Pancreas (tissue), 10 donors: Measurements from ENCODE around the gene COTL1. TPM values are rescaled to one million over a fixed set of nuclear protein-coding genes. Genes with fewer than 3 reads are reported as not detected.

ENCODE experiments used
- ATAC-seq, 4 donors: fragments of 200-7000 bp; cut with Tn5 transposase; one replicate each; pipeline versions ENCODE4 v1.8.0 to v1.9.1; 2020; ENCODE audit warnings: mild to moderate bottlenecking in 4 of 4, moderate library complexity in 4 of 4
- DNase-seq, 6 donors: peaks; one replicate each; pipeline ENCODE4 v3.0.0-alpha.2; 2020
- FAIRE-seq: peaks from 2 replicates; lab custom pipeline; 2012; peaks lifted over from hg19 to GRCh38; lab: Jason Lieb, UNC
- H3K27ac ChIP-seq, 4 donors: fragments of 200-600 bp; sonication (generic); 1 replicate in 3 of 4; 2 replicates in 1 of 4; pipeline versions ENCODE4 v1.5.0 to v1.8.0; 2020
- H3K27me3 ChIP-seq, 4 donors: fragments of 200-600 bp; one replicate each; pipeline ENCODE4 v1.8.0; 2021
- H3K36me3 ChIP-seq, 3 donors: fragments of 200-600 bp; sonication (generic) in 1 of 3; one replicate each; pipeline versions ENCODE4 v1.5.0 to v1.8.0; 2020 to 2021
- H3K4me1 ChIP-seq, 3 donors: fragments of 200-600 bp; one replicate each; pipeline ENCODE4 v1.8.0; 2021
- H3K4me3 ChIP-seq, 4 donors: fragments of 200-600 bp; sonication (generic) in 2 of 4; one replicate each; pipeline versions ENCODE4 v1.5.0 to v1.8.0; 2020 to 2021
- H3K9me3 ChIP-seq, 4 donors: fragments of 200-600 bp; one replicate each; pipeline ENCODE4 v1.8.0; 2021
- WGBS, 2 donors: extraction: QIAGEN DNeasy Blood & Tissue Kit; methylation state at CpG; one replicate each; pipeline ENCODE4 v1.1.7; 2013; 5-methylcytosine and 5-hydroxymethylcytosine counted together
- intact Hi-C, 3 donors: fragments of 100-400 bp; cut with DNase I; formaldehyde crosslinking; loops; one replicate each; pipeline versions ENCODE4 v1.11.1 to v1.14.2; 2022
- polyA plus RNA-seq, 2 donors: library from polyadenylated mRNA; stranded (reverse); fragments of 200-250 nt; gene quantifications; one replicate each; pipeline ENCODE4 v1.2.3, GENCODE V29; 2013
- total RNA-seq, 6 donors: library from RNA; stranded (reverse); fragmentation: NEBNext Ultra II Directional in 4 of 6; extraction: Animal tissue kit (Norgen Biotek cat#: 25700) in 4 of 6; gene quantifications; one replicate each; pipeline versions ENCODE4 v1.2.1 to v1.2.4, GENCODE V29; 2021 to 2023
- TF ChIP-seq, protein P1 (sequence below), 4 donors: fragments of 200-600 bp; sonication (generic) in 3 of 4; IDR thresholded peaks; one replicate each; pipeline versions ENCODE4 v1.5.0 to v1.8.0; 2021; ENCODE audit warnings: antibody characterized with exemption in 4 of 4
- donor health status: healthy with polysubstance abuse.
- donor health status: DM: no; HTN: no; CAD: no; lungs with moderate emphysema.
- donor health status: DM: no; HTN: no; CAD: no.
- donor health status: control.
- donor health status: control.
- donor health status: Bipolar disorder and iron deficiency.
- donor health status: DM: yes; HTN: yes; CAD: no.
- donor health status: DM: no; HTN: no; CAD: no.
- donor health status: DM: no; HTN: no; CAD: no.
- donor health status: DM: yes; HTN: yes; CAD: no.

Gene COTL1
- total and polyA plus RNA-seq, 8 donors: 6.8 to 44.3 (median 19.1) TPM

DNA sequence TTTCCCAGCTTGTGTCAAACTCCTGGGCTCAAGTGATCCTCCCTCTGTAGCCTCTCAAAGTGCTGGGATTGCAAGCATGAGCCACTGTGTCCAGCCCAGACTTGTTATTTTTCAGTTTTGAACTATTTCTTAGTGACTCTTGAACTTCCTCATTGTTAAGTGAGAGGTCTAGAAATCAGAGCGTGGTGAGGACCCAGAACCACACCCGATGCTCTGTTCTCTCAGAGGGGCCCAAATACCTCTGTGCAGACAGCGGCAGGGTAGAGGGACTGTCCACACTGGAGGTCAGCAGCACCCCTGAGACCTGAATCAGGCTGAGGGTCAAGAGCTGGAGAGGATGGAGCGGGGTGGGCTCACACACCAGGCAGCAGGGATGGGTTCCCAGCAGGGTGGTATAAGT lies 65.7 kb downstream of the COTL1 start:
- no peaks in the 10 kb centered on the region for H3K9me3 ChIP-seq
- no peaks in the 10 kb centered on the region for H3K27me3 ChIP-seq
- intact Hi-C loops: no loop called here
- no peak overlapping the region for H3K27ac ChIP-seq
- TF ChIP-seq, protein P1, sequence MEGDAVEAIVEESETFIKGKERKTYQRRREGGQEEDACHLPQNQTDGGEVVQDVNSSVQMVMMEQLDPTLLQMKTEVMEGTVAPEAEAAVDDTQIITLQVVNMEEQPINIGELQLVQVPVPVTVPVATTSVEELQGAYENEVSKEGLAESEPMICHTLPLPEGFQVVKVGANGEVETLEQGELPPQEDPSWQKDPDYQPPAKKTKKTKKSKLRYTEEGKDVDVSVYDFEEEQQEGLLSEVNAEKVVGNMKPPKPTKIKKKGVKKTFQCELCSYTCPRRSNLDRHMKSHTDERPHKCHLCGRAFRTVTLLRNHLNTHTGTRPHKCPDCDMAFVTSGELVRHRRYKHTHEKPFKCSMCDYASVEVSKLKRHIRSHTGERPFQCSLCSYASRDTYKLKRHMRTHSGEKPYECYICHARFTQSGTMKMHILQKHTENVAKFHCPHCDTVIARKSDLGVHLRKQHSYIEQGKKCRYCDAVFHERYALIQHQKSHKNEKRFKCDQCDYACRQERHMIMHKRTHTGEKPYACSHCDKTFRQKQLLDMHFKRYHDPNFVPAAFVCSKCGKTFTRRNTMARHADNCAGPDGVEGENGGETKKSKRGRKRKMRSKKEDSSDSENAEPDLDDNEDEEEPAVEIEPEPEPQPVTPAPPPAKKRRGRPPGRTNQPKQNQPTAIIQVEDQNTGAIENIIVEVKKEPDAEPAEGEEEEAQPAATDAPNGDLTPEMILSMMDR (IDR thresholded peaks at IDR 0.05): no peak
- ATAC-seq (no peak), FAIRE-seq (no peak), DNase-seq (peak in 1 of 6 donors; percentile 13)
- H3K36me3 ChIP-seq: no peaks in the 10 kb centered on the region
- WGBS, 2 donors: 75% methylated on average over 4 of the region's 4 CpGs
- H3K4me1 ChIP-seq: no peaks in the 10 kb centered on the region
- H3K4me3 ChIP-seq: no peak overlapping the region

GRCh38 chr16:84550096-84550495 lies 67.8 kb downstream of the COTL1 start:
- Histone ChIP-seq H3K27me3 (no peaks in the 10 kb centered on the region), H3K4me3 (no peak overlapping the region), H3K4me1 (no peaks in the 10 kb centered on the region), H3K9me3 (no peaks in the 10 kb centered on the region), H3K27ac (no peak overlapping the region), H3K36me3 (no peaks in the 10 kb centered on the region)
- DNase-seq: no peak
- ATAC-seq: no peak
- intact Hi-C loops: no loop called here
- no peak for FAIRE-seq
- 66 to 73% methylated on average over 4 of the region's 4 CpGs for WGBS, 2 donors
- TF ChIP-seq, protein P1 (IDR thresholded peaks at IDR 0.05): no peak

- H3K27ac ChIP-seq: no peak overlapping the region
Measured at GRCh38 chr16:84548971-84549844, 68.7 kb downstream of the COTL1 start.

DNA sequence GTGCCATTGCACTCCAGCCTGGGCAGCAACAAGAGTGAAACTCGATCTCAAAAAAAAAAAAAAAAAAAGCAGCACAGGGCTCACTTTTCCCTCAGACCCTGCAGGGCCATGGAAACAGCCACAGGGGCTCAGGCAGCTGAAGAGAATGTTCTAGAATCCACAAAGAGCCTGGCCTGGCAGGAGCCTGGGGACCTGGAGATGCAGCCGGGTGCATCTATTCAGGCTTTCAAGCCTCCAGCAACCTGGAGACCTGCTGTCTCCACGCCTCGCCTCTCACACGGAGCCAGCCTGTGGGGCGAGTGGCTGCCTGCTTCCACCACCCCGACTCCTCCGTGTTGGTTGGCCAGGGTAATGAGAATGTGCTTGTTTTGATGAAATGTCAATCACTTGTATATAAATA lies 69.4 kb downstream of the COTL1 start:
- ATAC-seq: no peak
- WGBS, 2 donors: 78 to 80% methylated on average over 8 of the region's 8 CpGs
- intact Hi-C loops: no loop called here
- Histone ChIP-seq H3K27me3 (no peaks in the 10 kb centered on the region), H3K4me3 (no peak overlapping the region), H3K9me3 (no peaks in the 10 kb centered on the region), H3K36me3 (no peaks in the 10 kb centered on the region), H3K27ac (no peak overlapping the region), H3K4me1 (no peaks in the 10 kb centered on the region)
- FAIRE-seq: no peak
- peak in 1 of 6 donors; percentile 25 for DNase-seq
- TF ChIP-seq, protein P1 (IDR thresholded peaks at IDR 0.05): no peak

More at GRCh38 chr16:84548971-84549844, 68.7 kb downstream of the COTL1 start:
- Histone ChIP-seq H3K4me3 (no peak overlapping the region), H3K36me3 (no peaks in the 10 kb centered on the region), H3K27me3 (no peaks in the 10 kb centered on the region), H3K9me3 (no peaks in the 10 kb centered on the region), H3K4me1 (no peaks in the 10 kb centered on the region)
- ATAC-seq (peak in 2 of 4 donors; percentile 35), DNase-seq (peak in 1 of 6 donors; percentile 47), FAIRE-seq (no peak)
- 62 to 66% methylated on average over 25 of the region's 25 CpGs for WGBS, 2 donors
- TF ChIP-seq, protein P1 (IDR thresholded peaks at IDR 0.05): no peak
- intact Hi-C loops: no loop called here

- Histone ChIP-seq H3K4me3 (no peak overlapping the region), H3K27ac (no peak overlapping the region), H3K36me3 (no peaks in the 10 kb centered on the region), H3K27me3 (no peaks in the 10 kb centered on the region), H3K9me3 (no peaks in the 10 kb centered on the region), H3K4me1 (no peaks in the 10 kb centered on the region)
- WGBS, 2 donors: 67 to 75% methylated on average over 12 of the region's 12 CpGs
- TF ChIP-seq, protein P1 (IDR thresholded peaks at IDR 0.05): no peak
- intact Hi-C loops: no loop called here
- no peak for ATAC-seq
- FAIRE-seq: no peak
- DNase-seq: no peak
Measured at GRCh38 chr16:84547546-84548061, 70.3 kb downstream of the COTL1 start.
